Naive thymus-derived CD4-positive, alpha-beta T cell (primary cell): ENCODE measurements around the gene PKD1L1. TPM values are rescaled to one million over a fixed set of nuclear protein-coding genes. Genes with fewer than 3 reads are reported as not detected.
A peak's percentile ranks its signal among the peaks of the same experiment; 100 is the strongest.

Experiments
- ATAC-seq: fragments of 150-1000 bp; cut with Tn5 transposase; 2 replicates; pipeline ENCODE4 v1.10.0; 2021; ENCODE audit warnings: mild to moderate bottlenecking, moderate library complexity
- CTCF ChIA-PET: fragments of 350-600 bp; sonication (Branson Sonifier 250); formaldehyde crosslinking; loops from one replicate; lab custom pipeline; 2021; ENCODE audit warnings: antibody characterized with exemption; lab: Charles Lee
- POLR2A ChIA-PET: fragments of 350-600 bp; sonication (Branson Sonifier 250); formaldehyde crosslinking; loops from one replicate; lab custom pipeline; 2021; ENCODE audit warnings: antibody characterized with exemption, inconsistent platforms; lab: Charles Lee
- DNase-seq, 9 donors: peaks; one replicate each; pipeline versions ENCODE4 v3.0.0 to v3.0.0-alpha.2; 2020 to 2022; ENCODE audit warnings: mixed read lengths in 1 of 9
- H3K27ac ChIP-seq: one replicate; pipeline ENCODE4 v1.7.0; 2013; ENCODE audit warnings: mild to moderate bottlenecking, low read depth, low read length, moderate library complexity
- H3K27me3 ChIP-seq, 2 donors: one replicate each; pipeline ENCODE4 v1.7.0; 2013; ENCODE audit warnings: low read length in 2 of 2, mild to moderate bottlenecking in 2 of 2, moderate library complexity in 2 of 2; ENCODE audit not compliant: control insufficient read depth in 2 of 2, insufficient read depth in 2 of 2
- H3K36me3 ChIP-seq, 3 experiments: 1 replicate in 2 of 3; 2 replicates in 1 of 3; pipeline ENCODE4 v1.7.0; 2013; ENCODE audit warnings: low read length in 3 of 3, mild to moderate bottlenecking in 3 of 3, moderate library complexity in 1 of 3; ENCODE audit not compliant: insufficient read depth in 3 of 3, control insufficient read depth in 2 of 3
- H3K4me1 ChIP-seq, 2 donors: one replicate each; pipeline ENCODE4 v1.7.0; 2013; ENCODE audit warnings: low read length in 2 of 2, mild to moderate bottlenecking in 2 of 2, moderate library complexity in 1 of 2; ENCODE audit not compliant: control insufficient read depth in 2 of 2, insufficient read depth in 2 of 2
- H3K4me3 ChIP-seq: 2 replicates; pipeline ENCODE4 v1.7.0; 2013; ENCODE audit warnings: mild to moderate bottlenecking, low read length
- H3K9me3 ChIP-seq, 3 experiments: 1 replicate in 2 of 3; 2 replicates in 1 of 3; pipeline ENCODE4 v1.7.0; 2013; ENCODE audit warnings: low read length in 3 of 3; ENCODE audit not compliant: control insufficient read depth in 2 of 3
- H3K27ac Mint-ChIP-seq, 9 donors: one replicate each; pipeline ENCODE4 v1.8.0; 2020 to 2022; ENCODE audit warnings: mixed read lengths in 9 of 9, mild to moderate bottlenecking in 8 of 9, moderate library complexity in 5 of 9, inconsistent platforms in 2 of 9
- H3K27me3 Mint-ChIP-seq, 5 donors: one replicate each; pipeline ENCODE4 v1.8.0; 2021 to 2022; ENCODE audit warnings: mixed read lengths in 5 of 5, mild to moderate bottlenecking in 1 of 5
- H3K36me3 Mint-ChIP-seq, 5 donors: one replicate each; pipeline ENCODE4 v1.8.0; 2020 to 2022; ENCODE audit warnings: mixed read lengths in 5 of 5, mild to moderate bottlenecking in 3 of 5, inconsistent platforms in 1 of 5
- H3K4me1 Mint-ChIP-seq, 7 donors: one replicate each; pipeline ENCODE4 v1.8.0; 2020 to 2022; ENCODE audit warnings: mixed read lengths in 7 of 7, mild to moderate bottlenecking in 3 of 7, inconsistent platforms in 1 of 7
- H3K4me3 Mint-ChIP-seq, 10 donors: one replicate each; pipeline ENCODE4 v1.8.0; 2020 to 2022; ENCODE audit warnings: mild to moderate bottlenecking in 10 of 10, mixed read lengths in 10 of 10, moderate library complexity in 6 of 10, inconsistent platforms in 2 of 10
- H3K9me3 Mint-ChIP-seq, 11 donors: one replicate each; pipeline ENCODE4 v1.8.0; 2020 to 2022; ENCODE audit warnings: mixed read lengths in 11 of 11, mild to moderate bottlenecking in 4 of 11, inconsistent platforms in 1 of 11, moderate library complexity in 1 of 11
- intact Hi-C, 2 donors: fragments of 100-400 bp; cut with micrococcal nuclease; formaldehyde crosslinking; loops; one replicate each; pipeline ENCODE4 v1.15.1; 2023
- polyA plus RNA-seq, 2 donors: library from polyadenylated mRNA; unstranded; fragments of 300-500 nt; fragmentation: Illumina TruSeq; gene quantifications; one replicate each; pipeline ENCODE4 v1.2.3, GENCODE V29; 2021
- total RNA-seq, 6 experiments: library from RNA in 5 of 6; stranded (reverse) in 5 of 6; gene quantifications; 1 replicate in 5 of 6; 2 replicates in 1 of 6; pipeline ENCODE4 v1.2.3 and lab custom pipeline; 2021 to 2026

Gene PKD1L1
- total and polyA plus RNA-seq, 7 experiments from 2014 or later: 0.07 to 1.5 (median 0.83) TPM; not detected in 1

DNA sequence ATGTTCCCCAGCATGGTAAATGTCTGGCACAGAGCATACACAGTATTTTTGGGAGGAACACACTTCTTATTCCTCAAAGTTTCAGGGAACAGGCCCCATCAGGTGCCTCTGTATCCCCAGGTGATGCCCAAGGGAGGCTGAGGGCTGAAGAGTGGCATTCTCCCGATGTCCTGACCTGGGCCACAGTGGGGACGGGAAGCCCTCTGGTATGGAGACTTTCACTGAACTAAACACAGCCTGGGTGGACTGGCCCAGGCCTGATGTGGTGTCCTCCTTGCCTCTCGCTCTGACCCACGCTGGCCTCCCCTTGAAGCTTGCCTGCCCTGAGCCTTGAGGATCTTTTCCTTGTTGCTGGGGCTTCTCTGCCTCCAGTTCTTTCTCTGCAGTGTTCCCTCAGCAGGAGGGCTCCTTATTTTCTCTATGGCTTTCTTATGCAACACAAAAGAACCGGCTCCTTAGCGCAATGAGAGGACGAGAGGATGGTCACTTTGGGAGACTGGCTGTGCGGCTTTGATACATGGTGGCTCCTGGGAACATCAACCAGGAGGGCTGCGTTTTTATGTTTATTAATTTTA lies 208.9 kb downstream of the PKD1L1 start:
- no peak overlapping the region for H3K4me3 ChIP-seq
- Mint-ChIP-seq H3K4me3 (no peak overlapping the region), H3K36me3 (no peaks in the 10 kb centered on the region), H3K27ac (peak overlapping the region in 1 of 9 donors; percentile 32), H3K4me1 (peaks cover 0 to 2% (median 0%) of the 10 kb centered on the region in 7 donors), H3K27me3 (peaks cover 0 to 26% (median 14%) of the 10 kb centered on the region in 5 donors), H3K9me3 (peaks cover 0 to 1% (median 0%) of the 10 kb centered on the region in 11 donors)
- DNase-seq (no peak), ATAC-seq (no peak)
- no peaks in the 10 kb centered on the region for H3K36me3 ChIP-seq
- ChIA-PET CTCF (no interaction called here), POLR2A (no interaction called here)
- intact Hi-C loops: no loop called here
- no peaks in the 10 kb centered on the region for H3K27me3 ChIP-seq
- H3K9me3 ChIP-seq: no peaks in the 10 kb centered on the region
- H3K27ac ChIP-seq: no peak overlapping the region
- no peaks in the 10 kb centered on the region for H3K4me1 ChIP-seq

GRCh38 chr7:47738563-47739166 lies 209.6 kb downstream of the PKD1L1 start:
- ATAC-seq (no peak), DNase-seq (no peak)
- intact Hi-C loops: no loop called here
- H3K36me3 ChIP-seq: no peaks in the 10 kb centered on the region
- Mint-ChIP-seq H3K27ac (no peak overlapping the region), H3K36me3 (no peaks in the 10 kb centered on the region), H3K9me3 (peaks cover 0 to 1% (median 0%) of the 10 kb centered on the region in 11 donors), H3K4me1 (peaks cover 0 to 2% (median 0%) of the 10 kb centered on the region in 7 donors), H3K27me3 (peaks cover 0 to 26% (median 13%) of the 10 kb centered on the region in 5 donors), H3K4me3 (no peak overlapping the region)
- H3K9me3 ChIP-seq: no peaks in the 10 kb centered on the region
- CTCF ChIA-PET: no interaction called here
- no peak overlapping the region for H3K27ac ChIP-seq
- no peak overlapping the region for H3K4me3 ChIP-seq
- H3K27me3 ChIP-seq: no peaks in the 10 kb centered on the region
- H3K4me1 ChIP-seq: no peaks in the 10 kb centered on the region
- POLR2A ChIA-PET: no interaction called here

- Mint-ChIP-seq H3K36me3 (no peaks in the 10 kb centered on the region), H3K9me3 (peaks cover 0 to 1% (median 0%) of the 10 kb centered on the region in 11 donors), H3K4me1 (peaks cover 0 to 2% (median 0%) of the 10 kb centered on the region in 7 donors), H3K27me3 (peaks cover 0 to 32% (median 13%) of the 10 kb centered on the region in 5 donors), H3K4me3 (no peak overlapping the region), H3K27ac (no peak overlapping the region)
- DNase-seq: no peak
- intact Hi-C loops: no loop called here
- ATAC-seq: no peak
- no peaks in the 10 kb centered on the region for H3K4me1 ChIP-seq
- H3K9me3 ChIP-seq: no peaks in the 10 kb centered on the region
- CTCF ChIA-PET: no interaction called here
- H3K4me3 ChIP-seq: no peak overlapping the region
- POLR2A ChIA-PET: no interaction called here
- no peak overlapping the region for H3K27ac ChIP-seq
- H3K27me3 ChIP-seq: no peaks in the 10 kb centered on the region
- H3K36me3 ChIP-seq: no peaks in the 10 kb centered on the region
Measured at GRCh38 chr7:47737601-47738000, 210.7 kb downstream of the PKD1L1 start.

- POLR2A ChIA-PET: no interaction called here
- no peak overlapping the region for H3K4me3 Mint-ChIP-seq
- CTCF ChIA-PET: no interaction called here
- no peaks in the 10 kb centered on the region for H3K9me3 ChIP-seq
- ATAC-seq: no peak
- no peak overlapping the region for H3K27ac ChIP-seq
- DNase-seq: no peak
- no peak overlapping the region for H3K27ac Mint-ChIP-seq
- H3K27me3 Mint-ChIP-seq: peaks cover 0 to 44% (median 4%) of the 10 kb centered on the region in 5 donors
- H3K9me3 Mint-ChIP-seq: peaks cover 0 to 1% (median 0%) of the 10 kb centered on the region in 11 donors
- H3K27me3 ChIP-seq: no peaks in the 10 kb centered on the region
- intact Hi-C loops: no loop called here
- H3K4me3 ChIP-seq: no peak overlapping the region
- H3K4me1 Mint-ChIP-seq: peaks cover 0 to 2% (median 0%) of the 10 kb centered on the region in 7 donors
- H3K4me1 ChIP-seq: no peaks in the 10 kb centered on the region
- no peaks in the 10 kb centered on the region for H3K36me3 Mint-ChIP-seq
- no peaks in the 10 kb centered on the region for H3K36me3 ChIP-seq
Measured at GRCh38 chr7:47735431-47736345, 212.6 kb downstream of the PKD1L1 start.

DNA sequence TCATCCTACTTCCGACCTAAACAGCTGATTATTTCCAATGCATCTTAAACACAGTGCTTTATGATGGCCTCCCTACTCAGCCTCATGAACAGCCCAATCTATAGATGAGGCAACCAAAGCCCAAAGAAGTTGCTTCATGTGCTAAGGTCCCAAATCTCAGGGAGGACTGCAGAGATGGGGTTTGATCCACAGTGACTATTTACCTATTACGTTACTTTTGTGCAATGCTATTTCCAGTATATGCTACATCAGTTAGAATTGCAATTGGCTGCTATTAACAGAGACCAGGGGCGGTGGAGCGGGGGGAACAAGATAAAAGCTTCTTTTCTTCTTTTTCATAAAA lies 213.3 kb downstream of the PKD1L1 start:
- Mint-ChIP-seq H3K4me1 (peaks cover 0 to 2% (median 0%) of the 10 kb centered on the region in 7 donors), H3K27ac (no peak overlapping the region), H3K4me3 (no peak overlapping the region), H3K9me3 (peaks cover 0 to 2% (median 0%) of the 10 kb centered on the region in 11 donors), H3K27me3 (peaks cover 0 to 42% (median 6%) of the 10 kb centered on the region in 5 donors), H3K36me3 (no peaks in the 10 kb centered on the region)
- Histone ChIP-seq H3K27me3 (no peaks in the 10 kb centered on the region), H3K9me3 (no peaks in the 10 kb centered on the region), H3K4me1 (no peaks in the 10 kb centered on the region), H3K27ac (no peak overlapping the region), H3K36me3 (no peaks in the 10 kb centered on the region), H3K4me3 (no peak overlapping the region)
- intact Hi-C loops: no loop called here
- ATAC-seq: no peak
- CTCF ChIA-PET: no interaction called here
- POLR2A ChIA-PET: no interaction called here
- DNase-seq: no peak

- no peaks in the 10 kb centered on the region for H3K4me1 ChIP-seq
- Mint-ChIP-seq H3K27ac (no peak overlapping the region), H3K4me3 (no peak overlapping the region), H3K4me1 (peaks cover 0 to 2% (median 0%) of the 10 kb centered on the region in 7 donors), H3K27me3 (peaks cover 0 to 37% (median 6%) of the 10 kb centered on the region in 5 donors), H3K36me3 (no peaks in the 10 kb centered on the region), H3K9me3 (peaks cover 0 to 2% (median 0%) of the 10 kb centered on the region in 11 donors)
- H3K4me3 ChIP-seq: no peak overlapping the region
- H3K36me3 ChIP-seq: no peaks in the 10 kb centered on the region
- no peaks in the 10 kb centered on the region for H3K9me3 ChIP-seq
- intact Hi-C loops: no loop called here
- H3K27ac ChIP-seq: no peak overlapping the region
- POLR2A ChIA-PET: no interaction called here
- ATAC-seq (no peak), DNase-seq (no peak)
- no peaks in the 10 kb centered on the region for H3K27me3 ChIP-seq
- CTCF ChIA-PET: no interaction called here
Measured at GRCh38 chr7:47734287-47734948, 213.8 kb downstream of the PKD1L1 start.
